ENCODE results near the gene TXNDC15.

- TF ChIP-seq CTCF (IDR thresholded peaks at IDR 0.05) (peak; percentile 82 to 97 (median 94)), POLR2AphosphoS5 (IDR thresholded peaks at IDR 0.05) (peak; percentile 66), EP300 (IDR thresholded peaks at IDR 0.05) (no peak), POLR2A (IDR thresholded peaks at IDR 0.05) (peak in 1 of 2 donors; percentile 48)
Measured at GRCh38 chr5:134904610-134905245, 30.6 kb downstream of the TXNDC15 start, which contains the start of gene PCBD2.
